H4 (cell line): ENCODE results near the gene PHF20. TPM values are rescaled to one million over a fixed set of nuclear protein-coding genes. Genes with fewer than 3 reads are reported as not detected.
"Not testable (repeated sequence)": the region's sequence is repeated elsewhere in the genome, so short reads cannot be mapped to it uniquely, and the experiment has no call there.

Experiments used
- DNase-seq: peaks from one replicate; pipeline ENCODE4 v3.0.0-alpha.2; 2015; ENCODE audit warnings: low spot score
- total RNA-seq: library from RNA; depleted of rRNA; stranded (reverse); fragments of >200 nt; shearing (Covaris generic); gene quantifications from 2 replicates; pipeline ENCODE4 v1.2.3, GENCODE V29; 2014

Gene PHF20
- total RNA-seq, 1 experiment from 2014 or later: 15.0 TPM

GRCh38 chr20:35739294-35740163 lies 32.3 kb upstream of the PHF20 start:
- DNase-seq: peak; percentile 37

- DNase-seq: peak; percentile 99
These were observed 29.7 kb upstream of the PHF20 start, which contains the start of gene RBM39 for GRCh38 chr20:35741892-35742740. Gene RBM39 (minus strand): TSS chr20:35742260. CDS start chr20:35740874, 1,386 bp downstream.

GRCh38 chr20:35742741-35743523 lies 28.9 kb upstream of the PHF20 start:
- peak; percentile 9 for DNase-seq

GRCh38 chr20:35743693-35744491 lies 27.9 kb upstream of the PHF20 start:
- DNase-seq: no peak

GRCh38 chr20:35744492-35744841 lies 27.3 kb upstream of the PHF20 start:
- not testable (repeated sequence) for DNase-seq

- DNase-seq: no peak
These were observed 21.2 kb upstream of the PHF20 start for GRCh38 chr20:35750611-35751010.

GRCh38 chr20:35756404-35756803 lies 15.4 kb upstream of the PHF20 start:
- no peak for DNase-seq

GRCh38 chr20:35757098-35757705 lies 14.6 kb upstream of the PHF20 start:
- DNase-seq: no peak

- not testable (repeated sequence) for DNase-seq
These were observed 10.3 kb upstream of the PHF20 start for GRCh38 chr20:35761548-35761947.

GRCh38 chr20:35762461-35762860 lies 9.4 kb upstream of the PHF20 start:
- DNase-seq: no peak

- not testable (repeated sequence) for DNase-seq
These were observed 6.9 kb upstream of the PHF20 start for GRCh38 chr20:35764936-35765335.

GRCh38 chr20:35766843-35767242 lies 5.0 kb upstream of the PHF20 start:
- DNase-seq: no peak

- no peak for DNase-seq
These were observed 3.9 kb upstream of the PHF20 start for GRCh38 chr20:35767683-35768481.

- DNase-seq: peak; percentile 90
These were observed 2.8 kb upstream of the PHF20 start for GRCh38 chr20:35768731-35769664.

- DNase-seq: no peak
These were observed 487 bp upstream of the PHF20 start for GRCh38 chr20:35771367-35771688.

- no peak for DNase-seq
These were observed 796 bp downstream of the PHF20 start for GRCh38 chr20:35772563-35773058.

- DNase-seq: no peak
These were observed 1.4 kb downstream of the PHF20 start for GRCh38 chr20:35773154-35773751.

- no peak for DNase-seq
These were observed 2.6 kb downstream of the PHF20 start for GRCh38 chr20:35774391-35774790.
